Measurements from ENCODE around the gene TMEM167A. TPM values are rescaled to one million over a fixed set of nuclear protein-coding genes. Genes with fewer than 3 reads are reported as not detected.

Gene TMEM167A
- total RNA-seq, 6 experiments from 2014 or later, result 125 to 164 (median 141) TPM

- peaks cover 18% of the 10 kb centered on the region for H3K4me1 Mint-ChIP-seq (ENCODE audit: low read depth)
Observed at GRCh38 chr5:83035373-83036100, 41.7 kb downstream of the TMEM167A start.

DNA sequence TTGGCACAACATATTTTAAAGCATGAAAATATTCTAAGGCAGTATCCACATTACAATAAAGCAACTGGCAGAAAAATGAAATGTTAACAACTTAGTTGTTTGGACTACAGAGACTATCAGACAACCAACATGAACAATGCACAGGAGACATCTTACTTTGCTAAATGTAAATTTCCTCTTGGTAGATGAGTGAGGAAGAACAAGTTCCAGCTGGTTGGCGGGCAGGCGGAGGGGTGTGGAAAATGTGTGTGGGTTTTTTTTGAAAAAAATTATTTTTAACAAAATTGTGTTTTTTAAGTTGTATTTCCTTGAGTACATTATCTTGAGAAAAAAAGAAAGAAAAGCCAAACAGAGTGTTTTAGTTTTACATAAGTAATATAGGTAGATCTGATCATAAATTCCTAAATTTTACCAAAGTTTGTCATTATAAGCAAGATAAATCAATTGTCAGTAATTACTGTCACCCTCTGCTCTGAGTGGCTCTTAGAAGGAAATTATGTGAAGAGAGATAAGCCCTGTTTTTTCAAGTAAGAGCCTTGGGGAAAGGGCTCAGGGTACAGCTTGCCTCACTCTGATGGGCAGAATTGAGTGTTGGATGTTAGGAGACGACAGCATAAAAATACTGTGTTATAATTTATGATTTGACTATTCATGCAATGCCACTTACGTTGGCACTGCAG is 42.5 kb downstream of the TMEM167A start:
- Mint-ChIP-seq H3K4me3 (no peak overlapping the region), H3K36me3 (ENCODE audit: low read depth) (no peaks in the 10 kb centered on the region), H3K27me3 (ENCODE audit: insufficient read depth) (no peaks in the 10 kb centered on the region), H3K9me3 (no peaks in the 10 kb centered on the region), H3K4me1 (ENCODE audit: low read depth) (peaks cover 27% of the 10 kb centered on the region), H3K27ac (no peak overlapping the region)
- DNase-seq, result no peak
- TF ChIP-seq CTCF (IDR thresholded peaks at IDR 0.05), result no peak

More at GRCh38 chr5:83035373-83036100, 41.7 kb downstream of the TMEM167A start:
- Mint-ChIP-seq H3K27me3 (ENCODE audit: insufficient read depth) (no peaks in the 10 kb centered on the region), H3K4me3 (no peak overlapping the region), H3K9me3 (no peaks in the 10 kb centered on the region), H3K27ac (no peak overlapping the region), H3K36me3 (ENCODE audit: low read depth) (no peaks in the 10 kb centered on the region)
- no peak for DNase-seq
- no peak for TF ChIP-seq CTCF (IDR thresholded peaks at IDR 0.05)

DNA sequence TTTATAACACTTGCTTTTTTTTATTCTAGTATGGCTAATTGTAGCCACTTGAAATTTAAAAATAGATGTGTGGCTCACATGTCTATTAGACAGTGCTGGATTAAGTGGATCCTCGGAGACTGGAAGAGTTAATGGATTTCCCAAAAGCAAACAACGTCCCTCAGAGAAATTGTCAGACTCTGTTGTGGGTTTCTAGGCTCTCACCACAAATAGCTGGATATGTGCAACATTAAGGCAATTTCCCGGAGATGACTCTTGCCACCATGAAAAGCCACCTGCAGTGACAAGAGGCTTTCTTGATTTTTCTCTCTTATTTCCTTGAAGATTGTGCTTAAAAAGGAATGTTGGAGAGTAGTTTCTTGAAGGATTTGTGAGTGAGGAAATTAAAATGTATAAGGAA is 43.2 kb downstream of the TMEM167A start:
- TF ChIP-seq CTCF (IDR thresholded peaks at IDR 0.05), result no peak
- Mint-ChIP-seq H3K27ac (no peak overlapping the region), H3K27me3 (ENCODE audit: insufficient read depth) (no peaks in the 10 kb centered on the region), H3K4me3 (no peak overlapping the region), H3K4me1 (ENCODE audit: low read depth) (peaks cover 29% of the 10 kb centered on the region), H3K9me3 (no peaks in the 10 kb centered on the region), H3K36me3 (ENCODE audit: low read depth) (no peaks in the 10 kb centered on the region)
- no peak for DNase-seq

DNA sequence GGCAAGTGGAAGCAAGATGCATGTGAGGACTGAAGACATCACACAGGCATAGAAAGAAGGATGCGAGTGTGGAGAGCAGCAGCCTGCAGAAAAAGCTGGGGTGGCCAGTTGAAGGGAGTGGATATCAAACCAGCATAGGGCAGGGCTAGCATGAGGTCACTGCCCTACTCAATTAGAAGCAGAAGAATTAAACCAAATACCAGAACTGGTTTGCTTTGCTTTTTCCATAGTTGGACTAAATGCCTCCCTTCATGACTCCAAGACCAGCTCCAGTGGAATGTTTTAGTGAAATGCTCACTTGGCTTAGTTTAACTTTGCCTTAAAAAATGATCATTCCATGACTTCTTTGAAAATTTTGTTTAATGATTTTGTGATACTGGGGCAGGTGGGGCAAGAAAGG is 45.8 kb downstream of the TMEM167A start:
- no peaks in the 10 kb centered on the region for H3K9me3 Mint-ChIP-seq
- H3K36me3 Mint-ChIP-seq (ENCODE audit: low read depth), result no peaks in the 10 kb centered on the region
- peaks cover 29% of the 10 kb centered on the region for H3K4me1 Mint-ChIP-seq (ENCODE audit: low read depth)
- no peak overlapping the region for H3K27ac Mint-ChIP-seq
- no peak overlapping the region for H3K4me3 Mint-ChIP-seq
- no peaks in the 10 kb centered on the region; the same call in 1 of the 2 replicates for H3K27me3 Mint-ChIP-seq (ENCODE audit: insufficient read depth)
- TF ChIP-seq CTCF (IDR thresholded peaks at IDR 0.05), result no peak
- DNase-seq, result peak; percentile 6

GRCh38 chr5:83029912-83030311 is 47.3 kb downstream of the TMEM167A start:
- TF ChIP-seq CTCF (IDR thresholded peaks at IDR 0.05), result no peak
- H3K4me3 Mint-ChIP-seq, result no peak overlapping the region; the same call in 1 of the 2 replicates
- H3K9me3 Mint-ChIP-seq, result no peaks in the 10 kb centered on the region
- peak overlapping the region; percentile 74 for H3K27ac Mint-ChIP-seq
- H3K36me3 Mint-ChIP-seq (ENCODE audit: low read depth), result no peaks in the 10 kb centered on the region
- peaks cover 39% of the 10 kb centered on the region for H3K4me1 Mint-ChIP-seq (ENCODE audit: low read depth)
- DNase-seq, result peak; percentile 74
- H3K27me3 Mint-ChIP-seq (ENCODE audit: insufficient read depth), result peaks cover 1% of the 10 kb centered on the region

All from HFFc6 (cell line).